Effector memory CD8-positive, alpha-beta T cell (primary cell): Measurements from ENCODE around the gene IL2RA.
A peak's percentile ranks its signal among the peaks of the same experiment; 100 is the strongest.
"Not testable (repeated sequence)": the region's sequence is repeated elsewhere in the genome, so short reads cannot be mapped to it uniquely, and the experiment has no call there.

Experiments used
- ATAC-seq: fragments of 150-1000 bp; cut with Tn5 transposase; replicated peaks from 2 replicates; pipeline ENCODE4 v1.10.0; 2021; ENCODE audit warnings: mild to moderate bottlenecking, moderate library complexity
- DNase-seq, 3 experiments: peaks; one replicate each; pipeline ENCODE4 v3.0.0; 2021
- H3K27ac Mint-ChIP-seq, 2 donors: one replicate each; pipeline ENCODE4 v1.8.0; 2022; ENCODE audit warnings: mild to moderate bottlenecking in 2 of 2, mixed read lengths in 2 of 2, moderate library complexity in 2 of 2
- H3K27me3 Mint-ChIP-seq, 2 donors: one replicate each; pipeline ENCODE4 v1.8.0; 2022; ENCODE audit warnings: mixed read lengths in 2 of 2
- H3K36me3 Mint-ChIP-seq: one replicate; pipeline ENCODE4 v1.8.0; 2022; ENCODE audit warnings: mild to moderate bottlenecking, moderate library complexity, mixed read lengths; ENCODE audit not compliant: insufficient read depth
- H3K4me1 Mint-ChIP-seq, 2 donors: one replicate each; pipeline ENCODE4 v1.8.0; 2022; ENCODE audit warnings: low read depth in 2 of 2, mixed read lengths in 2 of 2
- H3K4me3 Mint-ChIP-seq, 2 donors: one replicate each; pipeline ENCODE4 v1.8.0; 2022; ENCODE audit warnings: mild to moderate bottlenecking in 2 of 2, mixed read lengths in 2 of 2, moderate library complexity in 2 of 2
- H3K9me3 Mint-ChIP-seq, 2 donors: one replicate each; pipeline ENCODE4 v1.8.0; 2022; ENCODE audit warnings: mixed read lengths in 2 of 2

The IL2RA gene

DNA sequence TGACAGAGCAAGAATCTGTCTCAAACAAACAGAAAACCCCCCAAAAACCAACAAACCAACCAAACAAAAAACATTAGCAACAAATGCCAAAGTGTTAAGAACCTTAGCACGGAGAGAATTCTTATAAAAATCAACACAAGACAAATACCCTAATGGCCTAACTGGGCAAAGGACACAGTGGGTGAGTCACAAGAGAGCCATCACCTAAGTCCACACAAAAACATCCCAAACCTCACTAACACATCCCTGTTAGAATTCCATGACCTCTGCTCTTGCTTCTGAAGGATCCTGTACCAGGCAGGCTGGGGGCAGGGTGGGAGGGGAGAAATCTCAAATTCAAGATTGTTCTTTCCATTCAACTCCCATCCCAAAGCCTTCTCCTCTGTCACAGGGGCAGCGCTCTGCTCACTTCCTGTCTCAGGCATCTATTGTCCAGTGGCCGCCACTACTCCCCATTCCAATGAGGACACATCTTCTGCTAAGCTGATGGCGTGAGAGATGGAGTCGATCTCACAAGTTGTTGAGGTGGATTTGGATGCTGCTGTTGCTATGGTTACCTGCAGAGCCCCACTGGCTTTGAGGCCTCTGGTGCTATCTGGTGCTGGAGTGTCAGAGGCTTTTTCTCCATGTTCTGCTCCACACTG is 94.0 kb downstream of the IL2RA start:
- DNase-seq (no peak), ATAC-seq (no peak)
- Mint-ChIP-seq H3K36me3 (peaks cover 30% of the 10 kb centered on the region), H3K27me3 (no peaks in the 10 kb centered on the region), H3K27ac (peak overlapping the region in 1 of 2 donors; percentile 32), H3K4me3 (no peak overlapping the region), H3K9me3 (no peaks in the 10 kb centered on the region), H3K4me1 (peaks cover 30 to 32% of the 10 kb centered on the region in 2 donors)

DNA sequence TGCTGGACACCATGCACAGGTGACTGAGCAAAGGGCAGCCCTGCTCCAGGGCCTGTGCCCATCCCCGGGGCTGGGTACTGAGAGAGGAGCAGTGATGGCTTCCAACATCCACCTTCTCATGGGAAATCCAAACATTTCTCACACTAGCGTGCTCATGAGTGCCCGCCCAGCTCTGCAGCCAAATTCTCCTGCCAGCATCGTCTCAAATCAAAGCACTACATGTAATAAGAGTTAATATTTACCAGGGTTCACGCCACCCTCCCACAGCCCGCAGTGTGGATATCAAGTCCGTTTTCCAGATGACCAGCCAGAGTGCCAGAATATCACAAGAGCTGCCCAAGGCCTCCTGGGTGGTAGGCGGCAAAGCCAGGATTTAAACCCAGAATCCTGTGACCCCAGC is 96.9 kb downstream of the IL2RA start:
- DNase-seq (no peak), ATAC-seq (no peak)
- Mint-ChIP-seq H3K36me3 (peaks cover 49% of the 10 kb centered on the region), H3K27ac (no peak overlapping the region), H3K9me3 (no peaks in the 10 kb centered on the region), H3K4me3 (no peak overlapping the region), H3K27me3 (no peaks in the 10 kb centered on the region), H3K4me1 (peaks cover 12% of the 10 kb centered on the region in 2 donors)

DNA sequence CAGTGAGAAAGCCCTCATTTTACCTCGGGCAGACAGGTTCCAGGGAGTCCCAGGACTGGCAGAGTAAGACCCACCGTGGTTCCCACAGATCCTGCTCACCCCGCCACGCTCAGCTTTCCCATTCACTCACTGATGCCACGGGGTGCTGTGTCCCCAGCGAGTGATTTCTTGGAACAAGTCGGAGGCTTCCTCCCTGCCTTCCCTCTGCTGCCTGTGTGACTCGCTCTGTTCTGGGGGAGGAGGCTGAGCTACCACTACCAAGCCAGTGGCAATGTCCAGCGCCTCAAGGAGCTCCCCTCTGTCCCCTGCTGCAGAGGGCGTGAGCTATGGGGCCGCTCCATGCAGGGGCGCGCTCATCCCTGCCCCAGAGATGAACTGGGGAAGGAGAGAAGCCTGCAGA is 97.4 kb downstream of the IL2RA start:
- Mint-ChIP-seq H3K27me3 (no peaks in the 10 kb centered on the region), H3K27ac (no peak overlapping the region), H3K4me3 (no peak overlapping the region), H3K36me3 (peaks cover 53% of the 10 kb centered on the region), H3K4me1 (peaks cover 7% of the 10 kb centered on the region in 2 donors), H3K9me3 (no peaks in the 10 kb centered on the region)
- no peak for ATAC-seq
- no peak for DNase-seq

DNA sequence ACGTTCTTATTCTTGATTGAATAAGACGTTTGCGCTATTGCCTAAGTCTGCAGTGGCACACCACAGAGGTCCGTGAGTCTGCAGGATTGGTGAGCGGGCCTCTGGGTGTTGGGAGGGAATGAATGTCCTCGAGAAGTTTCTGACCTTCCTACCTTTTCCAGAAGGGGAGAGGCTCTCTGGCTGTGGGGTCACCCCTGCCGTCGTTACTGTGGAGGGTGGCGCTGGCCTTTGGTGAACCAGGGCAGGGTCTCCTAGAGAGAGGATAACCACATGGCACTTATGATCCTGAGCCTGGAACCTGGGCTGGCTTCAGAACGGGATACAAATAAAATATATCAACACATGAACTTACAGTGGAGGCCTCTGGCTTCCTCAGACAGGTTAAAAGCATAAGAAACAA is 98.6 kb downstream of the IL2RA start:
- Mint-ChIP-seq H3K4me1 (peaks cover 5 to 7% of the 10 kb centered on the region in 2 donors), H3K36me3 (peaks cover 60% of the 10 kb centered on the region)

DNA sequence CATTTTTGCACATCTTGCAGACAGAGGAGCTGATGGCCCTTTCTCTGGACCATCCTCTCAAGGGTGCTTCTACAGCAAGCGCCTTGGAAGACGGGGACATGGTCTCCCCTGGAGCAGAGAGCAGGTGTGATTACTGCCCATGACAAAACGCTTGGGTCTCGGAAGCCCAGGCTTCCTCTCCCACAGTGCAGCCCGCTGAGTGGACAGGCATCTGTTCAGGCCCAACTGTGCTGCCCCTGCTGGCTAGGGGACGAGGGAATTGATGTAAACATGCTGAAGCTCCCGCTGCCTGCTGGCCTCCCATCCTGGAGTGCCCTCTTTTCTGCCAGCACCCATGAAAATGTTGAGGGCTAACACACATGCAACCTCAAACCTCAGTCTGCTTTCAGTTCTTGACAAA is 99.1 kb downstream of the IL2RA start:
- no peak for ATAC-seq
- Mint-ChIP-seq H3K27me3 (no peaks in the 10 kb centered on the region), H3K4me1 (peaks cover 2 to 7% of the 10 kb centered on the region in 2 donors), H3K36me3 (peaks cover 63% of the 10 kb centered on the region), H3K4me3 (no peak overlapping the region), H3K9me3 (no peaks in the 10 kb centered on the region), H3K27ac (no peak overlapping the region)
- DNase-seq = no peak

More for the DNA sequence above, 98.6 kb downstream of the IL2RA start:
- ATAC-seq (no peak), DNase-seq (no peak)
- no peaks in the 10 kb centered on the region for H3K9me3 Mint-ChIP-seq
- no peak overlapping the region for H3K27ac Mint-ChIP-seq
- no peaks in the 10 kb centered on the region for H3K27me3 Mint-ChIP-seq
- no peak overlapping the region for H3K4me3 Mint-ChIP-seq

DNA sequence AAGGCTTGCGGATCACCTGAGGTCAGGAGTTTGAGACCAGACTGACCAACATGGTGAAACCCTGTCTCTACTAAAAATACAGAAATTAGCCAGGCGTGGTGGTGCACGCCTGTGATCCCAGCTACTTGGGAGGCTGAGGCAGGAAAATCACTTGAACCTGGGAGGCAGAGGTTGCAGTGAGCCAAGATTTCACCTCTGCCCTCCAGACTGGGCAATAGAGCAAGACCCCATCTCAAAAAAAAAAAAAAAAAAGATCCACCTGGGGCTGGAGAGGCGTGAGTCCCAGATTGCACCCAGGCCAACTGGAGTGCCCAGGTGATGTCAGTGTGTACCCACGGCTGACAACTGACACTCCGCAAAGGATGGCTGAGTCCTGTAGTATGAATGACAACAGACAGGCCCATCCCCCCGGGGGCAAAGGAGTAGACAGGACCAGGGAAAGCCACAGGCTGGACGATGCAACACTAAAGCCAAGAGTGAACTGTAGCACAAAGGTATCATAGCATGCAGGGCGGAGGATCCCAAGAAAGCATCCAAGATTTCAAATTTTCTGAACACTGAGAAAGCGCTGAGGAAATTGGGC is 99.7 kb downstream of the IL2RA start:
- not testable (repeated sequence) for H3K4me3 Mint-ChIP-seq, H3K4me1 Mint-ChIP-seq, H3K27me3 Mint-ChIP-seq, H3K9me3 Mint-ChIP-seq, ATAC-seq, DNase-seq
- peak overlapping the region in 1 of 2 donors; percentile 10 for H3K27ac Mint-ChIP-seq
- H3K36me3 Mint-ChIP-seq = peaks cover 66% of the 10 kb centered on the region

DNA sequence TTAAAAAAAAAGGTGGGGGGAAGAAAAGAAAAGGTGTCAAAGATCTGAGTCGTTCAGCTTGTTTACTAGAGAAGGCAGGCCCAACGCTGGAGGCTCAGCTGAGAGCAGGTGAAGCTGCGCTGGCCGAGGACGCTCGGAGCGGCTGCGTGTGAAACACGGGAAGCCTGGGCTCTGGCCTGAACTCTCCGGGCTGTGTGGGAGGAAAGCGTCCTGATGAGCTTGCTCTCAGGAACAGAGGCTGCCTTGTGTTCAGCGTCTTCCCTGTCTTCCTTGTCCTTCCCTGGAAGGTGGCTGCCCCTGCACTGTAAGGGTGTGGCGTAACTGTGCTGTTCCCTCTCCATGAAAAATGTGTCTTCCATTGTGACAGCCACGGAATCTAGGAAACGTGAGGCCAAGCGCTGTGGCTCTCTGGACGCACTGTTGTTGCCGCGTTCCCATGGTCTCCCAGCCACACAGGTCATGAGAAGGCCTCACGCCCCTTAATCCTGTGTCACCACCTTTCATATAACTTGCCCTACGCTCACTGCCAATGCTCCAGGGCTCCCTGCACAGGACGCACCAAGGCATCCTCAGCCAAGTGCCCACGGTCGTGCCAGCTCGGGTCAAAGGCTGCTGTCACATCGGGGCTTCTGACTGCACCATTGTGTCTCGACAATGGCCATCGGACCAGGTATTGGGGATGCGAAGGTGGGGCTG is 100.6 kb downstream of the IL2RA start:
- peaks cover 66% of the 10 kb centered on the region for H3K36me3 Mint-ChIP-seq
- no peaks in the 10 kb centered on the region for H3K4me1 Mint-ChIP-seq
- H3K27ac Mint-ChIP-seq = peak overlapping the region in 1 of 2 donors; percentile 69
- DNase-seq (no peak), ATAC-seq (no peak)
- H3K27me3 Mint-ChIP-seq = no peaks in the 10 kb centered on the region
- no peaks in the 10 kb centered on the region for H3K9me3 Mint-ChIP-seq
- H3K4me3 Mint-ChIP-seq = no peak overlapping the region

DNA sequence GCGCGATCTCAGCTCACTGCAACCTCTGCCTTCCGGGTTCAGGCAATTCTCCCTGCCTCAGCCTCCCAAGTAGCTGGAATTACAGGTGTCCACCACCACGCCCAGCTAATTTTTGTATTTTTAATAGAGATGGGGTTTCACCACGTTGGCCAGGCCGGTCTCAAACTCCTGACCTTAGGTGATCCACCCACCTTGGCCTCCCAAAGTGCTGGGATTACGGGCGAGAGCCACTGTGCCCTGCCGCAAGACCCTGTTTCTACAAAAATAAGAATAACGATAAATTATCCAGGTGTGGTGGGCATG is 101.2 kb downstream of the IL2RA start:
- H3K27ac Mint-ChIP-seq, ATAC-seq, DNase-seq, H3K4me1 Mint-ChIP-seq, H3K27me3 Mint-ChIP-seq, H3K9me3 Mint-ChIP-seq, H3K4me3 Mint-ChIP-seq: not testable (repeated sequence)
- peaks cover 69% of the 10 kb centered on the region for H3K36me3 Mint-ChIP-seq
